H1 (cell line): ENCODE measurements around the gene ADK. TPM values are rescaled to one million over a fixed set of nuclear protein-coding genes. Genes with fewer than 3 reads are reported as not detected.

ENCODE experiments used
- SIX5 ChIP-seq: IDR thresholded peaks from 2 replicates; pipeline ENCODE4 v1.6.1; 2011; ENCODE audit warnings: mild to moderate bottlenecking, low read depth, low read length
- polyA plus RNA-seq, 7 experiments: library from polyadenylated mRNA; depleted of rRNA in 3 of 7; stranded (reverse) in 5 of 7; unstranded in 2 of 7; fragments of >200 nt in 5 of 7; fragments of 200-250 nt in 2 of 7; gene quantifications; 1 replicate in 5 of 7; 2 replicates in 1 of 7; 4 replicates in 1 of 7; pipeline versions ENCODE4 v1.2.1 to v1.2.3, GENCODE V29; 2011 to 2013; ENCODE audit warnings: missing spikeins in 2 of 7, mixed read lengths in 2 of 7
- total RNA-seq: library from RNA; stranded (reverse); fragmentation: NEBNext Ultra II Directional; extraction: Animal tissue kit (Norgen Biotek cat#: 25700); gene quantifications from 2 replicates; pipeline ENCODE4 v1.2.1, GENCODE V29; 2021
- TF ChIP-seq, protein P1 (sequence below): fragments of 300-600 bp; sonication (generic); IDR thresholded peaks from 2 replicates; pipeline ENCODE4 v1.7.1; 2012; ENCODE audit warnings: low read length, moderate library complexity, mild to moderate bottlenecking, inconsistent platforms; ENCODE audit not compliant: insufficient replicate concordance

ADK gene
- total and polyA plus RNA-seq, 2 of the 8 experiments (the other 6 are each of a cell fraction or from before 2014, with no cell fraction given), result 12.3 to 42.4 TPM

DNA sequence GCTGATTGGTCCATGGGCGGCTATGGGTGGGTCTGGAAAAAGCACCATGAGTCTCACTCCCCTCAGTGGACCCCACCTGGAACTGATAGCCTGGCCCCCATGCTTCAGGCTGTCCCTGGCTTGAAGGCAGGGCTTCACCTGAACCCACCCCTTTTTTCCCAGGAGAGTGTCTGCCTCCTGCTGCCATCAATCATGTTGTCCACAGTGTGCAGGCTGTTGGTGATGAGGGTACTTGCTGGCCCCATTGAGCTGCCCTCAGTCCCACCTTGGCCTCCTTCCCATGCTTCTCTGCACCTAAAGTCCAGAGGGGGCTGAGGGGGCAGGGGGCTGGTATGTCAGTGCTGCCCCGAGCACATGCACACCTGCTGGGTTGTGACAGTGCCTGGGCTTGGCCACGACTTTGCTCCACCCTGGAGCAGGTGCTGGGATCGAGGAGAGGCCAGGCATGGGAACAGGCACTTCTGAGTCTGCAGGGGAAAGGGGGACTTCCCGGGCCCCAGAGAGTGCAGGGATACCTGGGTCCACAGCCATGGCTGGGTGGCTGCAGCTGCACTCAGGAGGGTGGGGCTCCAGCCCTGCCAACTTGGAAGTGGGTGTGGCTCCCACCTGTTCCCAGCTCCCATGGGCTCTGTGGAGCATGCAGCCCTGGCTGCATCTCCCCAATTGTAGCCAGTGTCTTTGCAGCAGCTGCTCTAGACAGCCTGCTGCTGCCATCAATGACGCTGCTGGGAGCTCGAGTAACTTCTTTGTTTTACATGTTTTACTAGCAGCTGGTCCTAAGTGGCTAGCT, 56.9 kb downstream of the ADK start (continued):
- TF ChIP-seq, protein P1, sequence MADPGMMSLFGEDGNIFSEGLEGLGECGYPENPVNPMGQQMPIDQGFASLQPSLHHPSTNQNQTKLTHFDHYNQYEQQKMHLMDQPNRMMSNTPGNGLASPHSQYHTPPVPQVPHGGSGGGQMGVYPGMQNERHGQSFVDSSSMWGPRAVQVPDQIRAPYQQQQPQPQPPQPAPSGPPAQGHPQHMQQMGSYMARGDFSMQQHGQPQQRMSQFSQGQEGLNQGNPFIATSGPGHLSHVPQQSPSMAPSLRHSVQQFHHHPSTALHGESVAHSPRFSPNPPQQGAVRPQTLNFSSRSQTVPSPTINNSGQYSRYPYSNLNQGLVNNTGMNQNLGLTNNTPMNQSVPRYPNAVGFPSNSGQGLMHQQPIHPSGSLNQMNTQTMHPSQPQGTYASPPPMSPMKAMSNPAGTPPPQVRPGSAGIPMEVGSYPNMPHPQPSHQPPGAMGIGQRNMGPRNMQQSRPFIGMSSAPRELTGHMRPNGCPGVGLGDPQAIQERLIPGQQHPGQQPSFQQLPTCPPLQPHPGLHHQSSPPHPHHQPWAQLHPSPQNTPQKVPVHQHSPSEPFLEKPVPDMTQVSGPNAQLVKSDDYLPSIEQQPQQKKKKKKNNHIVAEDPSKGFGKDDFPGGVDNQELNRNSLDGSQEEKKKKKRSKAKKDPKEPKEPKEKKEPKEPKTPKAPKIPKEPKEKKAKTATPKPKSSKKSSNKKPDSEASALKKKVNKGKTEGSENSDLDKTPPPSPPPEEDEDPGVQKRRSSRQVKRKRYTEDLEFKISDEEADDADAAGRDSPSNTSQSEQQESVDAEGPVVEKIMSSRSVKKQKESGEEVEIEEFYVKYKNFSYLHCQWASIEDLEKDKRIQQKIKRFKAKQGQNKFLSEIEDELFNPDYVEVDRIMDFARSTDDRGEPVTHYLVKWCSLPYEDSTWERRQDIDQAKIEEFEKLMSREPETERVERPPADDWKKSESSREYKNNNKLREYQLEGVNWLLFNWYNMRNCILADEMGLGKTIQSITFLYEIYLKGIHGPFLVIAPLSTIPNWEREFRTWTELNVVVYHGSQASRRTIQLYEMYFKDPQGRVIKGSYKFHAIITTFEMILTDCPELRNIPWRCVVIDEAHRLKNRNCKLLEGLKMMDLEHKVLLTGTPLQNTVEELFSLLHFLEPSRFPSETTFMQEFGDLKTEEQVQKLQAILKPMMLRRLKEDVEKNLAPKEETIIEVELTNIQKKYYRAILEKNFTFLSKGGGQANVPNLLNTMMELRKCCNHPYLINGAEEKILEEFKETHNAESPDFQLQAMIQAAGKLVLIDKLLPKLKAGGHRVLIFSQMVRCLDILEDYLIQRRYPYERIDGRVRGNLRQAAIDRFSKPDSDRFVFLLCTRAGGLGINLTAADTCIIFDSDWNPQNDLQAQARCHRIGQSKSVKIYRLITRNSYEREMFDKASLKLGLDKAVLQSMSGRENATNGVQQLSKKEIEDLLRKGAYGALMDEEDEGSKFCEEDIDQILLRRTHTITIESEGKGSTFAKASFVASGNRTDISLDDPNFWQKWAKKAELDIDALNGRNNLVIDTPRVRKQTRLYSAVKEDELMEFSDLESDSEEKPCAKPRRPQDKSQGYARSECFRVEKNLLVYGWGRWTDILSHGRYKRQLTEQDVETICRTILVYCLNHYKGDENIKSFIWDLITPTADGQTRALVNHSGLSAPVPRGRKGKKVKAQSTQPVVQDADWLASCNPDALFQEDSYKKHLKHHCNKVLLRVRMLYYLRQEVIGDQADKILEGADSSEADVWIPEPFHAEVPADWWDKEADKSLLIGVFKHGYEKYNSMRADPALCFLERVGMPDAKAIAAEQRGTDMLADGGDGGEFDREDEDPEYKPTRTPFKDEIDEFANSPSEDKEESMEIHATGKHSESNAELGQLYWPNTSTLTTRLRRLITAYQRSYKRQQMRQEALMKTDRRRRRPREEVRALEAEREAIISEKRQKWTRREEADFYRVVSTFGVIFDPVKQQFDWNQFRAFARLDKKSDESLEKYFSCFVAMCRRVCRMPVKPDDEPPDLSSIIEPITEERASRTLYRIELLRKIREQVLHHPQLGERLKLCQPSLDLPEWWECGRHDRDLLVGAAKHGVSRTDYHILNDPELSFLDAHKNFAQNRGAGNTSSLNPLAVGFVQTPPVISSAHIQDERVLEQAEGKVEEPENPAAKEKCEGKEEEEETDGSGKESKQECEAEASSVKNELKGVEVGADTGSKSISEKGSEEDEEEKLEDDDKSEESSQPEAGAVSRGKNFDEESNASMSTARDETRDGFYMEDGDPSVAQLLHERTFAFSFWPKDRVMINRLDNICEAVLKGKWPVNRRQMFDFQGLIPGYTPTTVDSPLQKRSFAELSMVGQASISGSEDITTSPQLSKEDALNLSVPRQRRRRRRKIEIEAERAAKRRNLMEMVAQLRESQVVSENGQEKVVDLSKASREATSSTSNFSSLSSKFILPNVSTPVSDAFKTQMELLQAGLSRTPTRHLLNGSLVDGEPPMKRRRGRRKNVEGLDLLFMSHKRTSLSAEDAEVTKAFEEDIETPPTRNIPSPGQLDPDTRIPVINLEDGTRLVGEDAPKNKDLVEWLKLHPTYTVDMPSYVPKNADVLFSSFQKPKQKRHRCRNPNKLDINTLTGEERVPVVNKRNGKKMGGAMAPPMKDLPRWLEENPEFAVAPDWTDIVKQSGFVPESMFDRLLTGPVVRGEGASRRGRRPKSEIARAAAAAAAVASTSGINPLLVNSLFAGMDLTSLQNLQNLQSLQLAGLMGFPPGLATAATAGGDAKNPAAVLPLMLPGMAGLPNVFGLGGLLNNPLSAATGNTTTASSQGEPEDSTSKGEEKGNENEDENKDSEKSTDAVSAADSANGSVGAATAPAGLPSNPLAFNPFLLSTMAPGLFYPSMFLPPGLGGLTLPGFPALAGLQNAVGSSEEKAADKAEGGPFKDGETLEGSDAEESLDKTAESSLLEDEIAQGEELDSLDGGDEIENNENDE, result no peak
- TF ChIP-seq SIX5, result no peak
